Caco-2 (cell line): ENCODE data around the gene CCL8. TPM values are rescaled to one million over a fixed set of nuclear protein-coding genes. Genes with fewer than 3 reads are reported as not detected.

Experiments used
- Bru-seq: library from RNA; stranded (reverse); fragments of 400-500 nt; gene quantifications from one replicate; lab custom pipeline; 2021; lab: Mats Ljungman, UMichigan
- BruChase-seq, 2 experiments: library from RNA; stranded (reverse); fragments of 400-500 nt; gene quantifications; one replicate each; lab custom pipeline; 2021; lab: Mats Ljungman, UMichigan
- BruUV-seq: library from RNA; stranded (reverse); fragments of 400-500 nt; replicated peaks from 2 replicates; lab custom pipeline; 2021; lab: Mats Ljungman, UMichigan
- CTCF ChIA-PET: fragments of 300-600 bp; sonication (Branson Sonifier 250); formaldehyde crosslinking; loops from one replicate; lab custom pipeline; 2022; ENCODE audit warnings: antibody characterized with exemption; lab: Charles Lee
- POLR2A ChIA-PET: fragments of 300-600 bp; sonication (Branson Sonifier 250); formaldehyde crosslinking; loops from one replicate; lab custom pipeline; 2022; ENCODE audit warnings: antibody characterized with exemption; lab: Charles Lee
- DNase-seq, 2 experiments: peaks; one replicate each; pipeline versions ENCODE4 v3.0.0 to v3.0.0-alpha.2; 2020 to 2022
- H3K27me3 ChIP-seq: replicated peaks from 2 replicates; pipeline ENCODE4 v1.6.0; 2011; ENCODE audit warnings: low read length; ENCODE audit not compliant: control insufficient read depth, insufficient read depth
- H3K36me3 ChIP-seq: 2 replicates; pipeline ENCODE4 v1.5.1; 2011; ENCODE audit warnings: low read length; ENCODE audit not compliant: control insufficient read depth, insufficient read depth
- H3K4me1 ChIP-seq: fragments of 250-450 bp; sonication (Bioruptor Pico); 2 replicates; pipeline ENCODE4 v1.5.1; 2020; ENCODE audit warnings: mild to moderate bottlenecking
- H3K4me3 ChIP-seq: 2 replicates; pipeline ENCODE4 v1.5.1; 2011; ENCODE audit warnings: low read depth, mild to moderate bottlenecking, control low read depth, low read length
- H3K9me3 ChIP-seq: fragments of 250-450 bp; sonication (Bioruptor Pico); 2 replicates; pipeline ENCODE4 v1.5.1; 2020; ENCODE audit warnings: mild to moderate bottlenecking, moderate library complexity
- H3K27ac Mint-ChIP-seq: one replicate; pipeline ENCODE4 v1.8.0; 2022; ENCODE audit warnings: mixed read lengths; ENCODE audit not compliant: unreplicated experiment
- H3K27me3 Mint-ChIP-seq: one replicate; pipeline ENCODE4 v1.8.0; 2022; ENCODE audit warnings: mixed read lengths; ENCODE audit not compliant: insufficient read depth, unreplicated experiment
- H3K36me3 Mint-ChIP-seq: one replicate; pipeline ENCODE4 v1.8.0; 2022; ENCODE audit warnings: mild to moderate bottlenecking, mixed read lengths; ENCODE audit not compliant: insufficient read depth, unreplicated experiment
- H3K4me1 Mint-ChIP-seq: one replicate; pipeline ENCODE4 v1.8.0; 2022; ENCODE audit warnings: low read depth, mixed read lengths; ENCODE audit not compliant: unreplicated experiment
- H3K4me3 Mint-ChIP-seq: one replicate; pipeline ENCODE4 v1.8.0; 2022; ENCODE audit warnings: mild to moderate bottlenecking, moderate library complexity, mixed read lengths; ENCODE audit not compliant: unreplicated experiment
- H3K9me3 Mint-ChIP-seq: one replicate; pipeline ENCODE4 v1.8.0; 2022; ENCODE audit warnings: mixed read lengths; ENCODE audit not compliant: unreplicated experiment
- intact Hi-C: fragments of 100-400 bp; cut with micrococcal nuclease; formaldehyde crosslinking; loops from one replicate; pipeline ENCODE4 v1.10.0; 2022; ENCODE audit not compliant: unreplicated experiment
- long read RNA-seq: library from polyadenylated mRNA; stranded (forward); transcript quantifications from one replicate; pipeline ENCODE4 v2.0.0, GENCODE V29; 2022
- total RNA-seq: library from RNA; stranded (reverse); gene quantifications from 2 replicates; pipeline ENCODE4 v1.2.3, GENCODE V29; 2022
- TF ChIP-seq, protein P1 (sequence below), 2 experiments: fragments of 200-600 bp in 1 of 2; IDR thresholded peaks; 1 replicate in 1 of 2; 2 replicates in 1 of 2; pipeline versions ENCODE4 v1.5.1 to v1.8.0; 2011 to 2022; ENCODE audit warnings: antibody characterized with exemption in 1 of 2, control low read depth in 1 of 2, inconsistent platforms in 1 of 2, low read depth in 1 of 2, low read length in 1 of 2, mild to moderate bottlenecking in 1 of 2, moderate library complexity in 1 of 2; ENCODE audit not compliant: insufficient read depth in 1 of 2, severe bottlenecking in 1 of 2, unreplicated experiment in 1 of 2

Gene CCL8
- total RNA-seq (not detected in 2 replicates), Bru-seq, nascent RNA (not detected), BruChase-seq, experiment 1, labeled RNA remaining after a 2-hour chase (not detected), BruChase-seq, experiment 2, labeled RNA remaining after a 6-hour chase (not detected)
- long read RNA-seq = 0 reads

GRCh38 chr17:34319039-34319483, at the start of gene CCL8:
CCL8 (plus strand) TSS chr17:34319435; CDS start chr17:34319502, 67 bp downstream.
- H3K27me3 ChIP-seq = no peaks in the 10 kb centered on the region
- no peak for DNase-seq
- TF ChIP-seq, protein P1, sequence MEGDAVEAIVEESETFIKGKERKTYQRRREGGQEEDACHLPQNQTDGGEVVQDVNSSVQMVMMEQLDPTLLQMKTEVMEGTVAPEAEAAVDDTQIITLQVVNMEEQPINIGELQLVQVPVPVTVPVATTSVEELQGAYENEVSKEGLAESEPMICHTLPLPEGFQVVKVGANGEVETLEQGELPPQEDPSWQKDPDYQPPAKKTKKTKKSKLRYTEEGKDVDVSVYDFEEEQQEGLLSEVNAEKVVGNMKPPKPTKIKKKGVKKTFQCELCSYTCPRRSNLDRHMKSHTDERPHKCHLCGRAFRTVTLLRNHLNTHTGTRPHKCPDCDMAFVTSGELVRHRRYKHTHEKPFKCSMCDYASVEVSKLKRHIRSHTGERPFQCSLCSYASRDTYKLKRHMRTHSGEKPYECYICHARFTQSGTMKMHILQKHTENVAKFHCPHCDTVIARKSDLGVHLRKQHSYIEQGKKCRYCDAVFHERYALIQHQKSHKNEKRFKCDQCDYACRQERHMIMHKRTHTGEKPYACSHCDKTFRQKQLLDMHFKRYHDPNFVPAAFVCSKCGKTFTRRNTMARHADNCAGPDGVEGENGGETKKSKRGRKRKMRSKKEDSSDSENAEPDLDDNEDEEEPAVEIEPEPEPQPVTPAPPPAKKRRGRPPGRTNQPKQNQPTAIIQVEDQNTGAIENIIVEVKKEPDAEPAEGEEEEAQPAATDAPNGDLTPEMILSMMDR (IDR thresholded peaks at IDR 0.05; ENCODE audit: insufficient read depth in 1 of 2, low read depth in 1 of 2, low read length in 1 of 2, severe bottlenecking in 1 of 2, unreplicated experiment in 1 of 2) = no peak
- no peak within 1 kb of the TSS for H3K4me3 ChIP-seq
- Mint-ChIP-seq H3K9me3 (no peaks in the 10 kb centered on the region), H3K36me3 (no peaks in the 10 kb centered on the region), H3K27ac (no peak within 1 kb of the TSS), H3K27me3 (peaks cover 6% of the 10 kb centered on the region), H3K4me1 (no peaks in the 10 kb centered on the region), H3K4me3 (no peak within 1 kb of the TSS)
- H3K9me3 ChIP-seq = no peaks in the 10 kb centered on the region
- POLR2A ChIA-PET = no interaction called here
- intact Hi-C loops = loop anchor here (5.0 kb wide), 1 partner anchor 43 kb away; the partner anchor contains the start of gene CCL1
- no peaks in the 10 kb centered on the region for H3K36me3 ChIP-seq
- CTCF ChIA-PET = interaction anchor here (4.0 kb wide), 1 partner anchor 42 kb away, joined by 13 read pairs; no protein-coding TSS in a partner anchor
- BruUV-seq = no TSS peak
- H3K4me1 ChIP-seq = no peaks in the 10 kb centered on the region

- TF ChIP-seq, protein P1 (IDR thresholded peaks at IDR 0.05; ENCODE audit: insufficient read depth in 1 of 2, low read depth in 1 of 2, low read length in 1 of 2, severe bottlenecking in 1 of 2, unreplicated experiment in 1 of 2) = no peak
- POLR2A ChIA-PET = no interaction called here
- no peak within 1 kb of the TSS for H3K4me3 Mint-ChIP-seq
- no peak for DNase-seq
- Histone ChIP-seq H3K27me3 (no peaks in the 10 kb centered on the region), H3K4me3 (no peak within 1 kb of the TSS), H3K9me3 (no peaks in the 10 kb centered on the region), H3K36me3 (no peaks in the 10 kb centered on the region), H3K4me1 (no peaks in the 10 kb centered on the region)
- CTCF ChIA-PET = no interaction called here
- peaks cover 9% of the 10 kb centered on the region for H3K27me3 Mint-ChIP-seq
- no TSS peak for BruUV-seq
- no peaks in the 10 kb centered on the region for H3K36me3 Mint-ChIP-seq
- intact Hi-C loops = no loop called here
- H3K4me1 Mint-ChIP-seq = no peaks in the 10 kb centered on the region
- H3K27ac Mint-ChIP-seq = no peak within 1 kb of the TSS
- no peaks in the 10 kb centered on the region for H3K9me3 Mint-ChIP-seq
Measured at GRCh38 chr17:34269969-34270368, 49.3 kb upstream of the CCL8 start, which contains the start of gene CCL7. CCL7 (plus strand) TSS chr17:34270221; CDS start chr17:34270291, 70 bp downstream.

- DNase-seq = no peak
- Mint-ChIP-seq H3K27me3 (peaks cover 19% of the 10 kb centered on the region), H3K9me3 (no peaks in the 10 kb centered on the region), H3K27ac (no peak overlapping the region), H3K36me3 (no peaks in the 10 kb centered on the region), H3K4me3 (no peak overlapping the region), H3K4me1 (no peaks in the 10 kb centered on the region)
- BruUV-seq = no TSS peak
- Histone ChIP-seq H3K9me3 (no peaks in the 10 kb centered on the region), H3K4me3 (no peak overlapping the region), H3K27me3 (no peaks in the 10 kb centered on the region), H3K36me3 (no peaks in the 10 kb centered on the region), H3K4me1 (no peaks in the 10 kb centered on the region)
- ChIA-PET POLR2A (no interaction called here), CTCF (no interaction called here)
- intact Hi-C loops = no loop called here
- TF ChIP-seq, protein P1 (IDR thresholded peaks at IDR 0.05; ENCODE audit: insufficient read depth in 1 of 2, low read depth in 1 of 2, low read length in 1 of 2, severe bottlenecking in 1 of 2, unreplicated experiment in 1 of 2) = no peak
Measured at GRCh38 chr17:34275881-34276280, 43.4 kb upstream of the CCL8 start.
